Iris pigment epithelial cell (primary cell): ENCODE measurements around the gene DBNDD1.
"Not testable (repeated sequence)": the region's sequence is repeated elsewhere in the genome, so short reads cannot be mapped to it uniquely, and the experiment has no call there.

ENCODE experiments used
- DNase-seq: peaks from one replicate; pipeline ENCODE4 v3.0.0-alpha.2; 2011; ENCODE audit warnings: low read depth

DBNDD1 gene

GRCh38 chr16:89990799-89991198 is 28.5 kb downstream of the DBNDD1 start:
- DNase-seq = no peak

- DNase-seq = no peak
These were observed 30.3 kb downstream of the DBNDD1 start for GRCh38 chr16:89988951-89989350.

- no peak for DNase-seq
These were observed 32.1 kb downstream of the DBNDD1 start for GRCh38 chr16:89987169-89987568.

- no peak for DNase-seq
These were observed 32.7 kb downstream of the DBNDD1 start for GRCh38 chr16:89986600-89986999.

- DNase-seq = no peak
These were observed 34.0 kb downstream of the DBNDD1 start for GRCh38 chr16:89985219-89985618.

- DNase-seq = no peak
These were observed 35.0 kb downstream of the DBNDD1 start for GRCh38 chr16:89984216-89984615.

GRCh38 chr16:89983536-89983935 is 35.7 kb downstream of the DBNDD1 start:
- no peak for DNase-seq

GRCh38 chr16:89982318-89982717 is 36.9 kb downstream of the DBNDD1 start:
- DNase-seq = no peak

GRCh38 chr16:89981414-89981813 is 37.8 kb downstream of the DBNDD1 start:
- DNase-seq = no peak

GRCh38 chr16:89974870-89975269 is 44.4 kb downstream of the DBNDD1 start:
- DNase-seq = no peak

GRCh38 chr16:89973654-89974335 is 45.5 kb downstream of the DBNDD1 start:
- no peak for DNase-seq

- DNase-seq = no peak
These were observed 46.0 kb downstream of the DBNDD1 start for GRCh38 chr16:89973235-89973634.

- peak; percentile 84 for DNase-seq
These were observed 46.7 kb downstream of the DBNDD1 start for GRCh38 chr16:89972244-89973234.

- DNase-seq = no peak
These were observed 47.6 kb downstream of the DBNDD1 start for GRCh38 chr16:89971495-89972243.

GRCh38 chr16:89969741-89970410 is 49.4 kb downstream of the DBNDD1 start:
- DNase-seq = no peak

GRCh38 chr16:89968074-89968473 is 51.2 kb downstream of the DBNDD1 start:
- not testable (repeated sequence) for DNase-seq

GRCh38 chr16:89967436-89967835 is 51.8 kb downstream of the DBNDD1 start:
- not testable (repeated sequence) for DNase-seq

- DNase-seq = no peak
These were observed 52.5 kb downstream of the DBNDD1 start for GRCh38 chr16:89966756-89967155.

GRCh38 chr16:89965447-89966225 is 53.6 kb downstream of the DBNDD1 start:
- DNase-seq = no peak

GRCh38 chr16:89964201-89964600 is 55.1 kb downstream of the DBNDD1 start:
- no peak for DNase-seq
